GM06990 (cell line): Measurements from ENCODE around the gene OTOF.

Experiments
- DNase-seq: peaks from one replicate; pipeline ENCODE4 v3.0.0-alpha.2; 2011; ENCODE audit not compliant: insufficient read length; ENCODE audit errors: extremely low read depth
- H3K27me3 ChIP-seq: replicated peaks from 2 replicates; pipeline ENCODE4 v1.6.0; 2011; ENCODE audit warnings: low read length; ENCODE audit not compliant: control insufficient read depth, insufficient read depth
- H3K36me3 ChIP-seq: 2 replicates; pipeline ENCODE4 v1.5.1; 2011; ENCODE audit warnings: low read length; ENCODE audit not compliant: control insufficient read depth, insufficient read depth
- H3K4me3 ChIP-seq: replicated peaks from 2 replicates; pipeline ENCODE4 v1.5.1; 2011; ENCODE audit warnings: low read depth, mild to moderate bottlenecking, control low read depth, low read length
- CTCF ChIP-seq: IDR thresholded peaks from 2 replicates; pipeline ENCODE4 v1.5.1; 2011; ENCODE audit warnings: low read length, control low read depth, mild to moderate bottlenecking, inconsistent platforms; ENCODE audit not compliant: insufficient read depth, poor library complexity, severe bottlenecking

OTOF gene

GRCh38 chr2:26453421-26454329 is 24.2 kb downstream of the OTOF start:
- H3K4me3 ChIP-seq, result no peak overlapping the region
- H3K36me3 ChIP-seq, result no peaks in the 10 kb centered on the region
- DNase-seq, result no peak
- no peak for TF ChIP-seq CTCF
- no peaks in the 10 kb centered on the region; the same call in 1 of the 2 replicates for H3K27me3 ChIP-seq

GRCh38 chr2:26451700-26452099 is 26.2 kb downstream of the OTOF start:
- Histone ChIP-seq H3K27me3 (no peaks in the 10 kb centered on the region; the same call in 1 of the 2 replicates), H3K36me3 (no peaks in the 10 kb centered on the region), H3K4me3 (no peak overlapping the region)
- DNase-seq, result no peak
- no peak for TF ChIP-seq CTCF

- Histone ChIP-seq H3K4me3 (no peak overlapping the region), H3K36me3 (no peaks in the 10 kb centered on the region), H3K27me3 (no peaks in the 10 kb centered on the region; the same call in 1 of the 2 replicates)
- no peak for TF ChIP-seq CTCF
- DNase-seq, result no peak
These were observed 27.8 kb downstream of the OTOF start for GRCh38 chr2:26450031-26450635.

GRCh38 chr2:26449278-26450030 is 28.5 kb downstream of the OTOF start:
- H3K4me3 ChIP-seq, result no peak overlapping the region
- no peaks in the 10 kb centered on the region for H3K36me3 ChIP-seq
- DNase-seq, result no peak
- H3K27me3 ChIP-seq, result no peaks in the 10 kb centered on the region; the same call in 1 of the 2 replicates
- no peak for TF ChIP-seq CTCF

GRCh38 chr2:26448651-26449050 is 29.3 kb downstream of the OTOF start:
- Histone ChIP-seq H3K36me3 (no peaks in the 10 kb centered on the region), H3K27me3 (no peaks in the 10 kb centered on the region; the same call in 1 of the 2 replicates), H3K4me3 (no peak overlapping the region)
- DNase-seq, result no peak
- TF ChIP-seq CTCF, result no peak
